ENCODE measurements around the gene VSX2. TPM values are rescaled to one million over a fixed set of nuclear protein-coding genes. Genes with fewer than 3 reads are reported as not detected.
"Not testable (repeated sequence)": the region's sequence is repeated elsewhere in the genome, so short reads cannot be mapped to it uniquely, and the experiment has no call there.

The VSX2 gene
- total RNA-seq, 1 donor from 2014 or later = not detected

DNA sequence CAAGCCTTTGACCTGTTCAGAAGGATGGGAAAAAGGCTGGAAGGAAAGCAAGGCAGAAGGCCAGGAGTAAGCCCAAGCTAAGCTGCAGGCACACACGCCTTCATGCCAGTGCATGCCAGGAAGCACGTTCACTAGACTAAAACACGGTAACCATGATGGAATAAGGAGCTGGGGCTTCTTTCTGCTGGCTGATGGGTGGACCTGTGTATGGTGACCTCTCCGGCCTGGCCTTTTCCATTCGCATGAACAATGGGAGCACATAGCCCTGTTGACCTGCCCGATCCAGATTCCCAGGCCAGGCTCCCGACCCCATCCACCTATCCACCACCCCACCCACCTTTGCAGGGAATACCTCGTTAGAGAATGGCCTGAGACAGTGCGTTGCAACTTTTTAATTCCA lies 22.8 kb downstream of the VSX2 start:
- TF ChIP-seq, protein P1, sequence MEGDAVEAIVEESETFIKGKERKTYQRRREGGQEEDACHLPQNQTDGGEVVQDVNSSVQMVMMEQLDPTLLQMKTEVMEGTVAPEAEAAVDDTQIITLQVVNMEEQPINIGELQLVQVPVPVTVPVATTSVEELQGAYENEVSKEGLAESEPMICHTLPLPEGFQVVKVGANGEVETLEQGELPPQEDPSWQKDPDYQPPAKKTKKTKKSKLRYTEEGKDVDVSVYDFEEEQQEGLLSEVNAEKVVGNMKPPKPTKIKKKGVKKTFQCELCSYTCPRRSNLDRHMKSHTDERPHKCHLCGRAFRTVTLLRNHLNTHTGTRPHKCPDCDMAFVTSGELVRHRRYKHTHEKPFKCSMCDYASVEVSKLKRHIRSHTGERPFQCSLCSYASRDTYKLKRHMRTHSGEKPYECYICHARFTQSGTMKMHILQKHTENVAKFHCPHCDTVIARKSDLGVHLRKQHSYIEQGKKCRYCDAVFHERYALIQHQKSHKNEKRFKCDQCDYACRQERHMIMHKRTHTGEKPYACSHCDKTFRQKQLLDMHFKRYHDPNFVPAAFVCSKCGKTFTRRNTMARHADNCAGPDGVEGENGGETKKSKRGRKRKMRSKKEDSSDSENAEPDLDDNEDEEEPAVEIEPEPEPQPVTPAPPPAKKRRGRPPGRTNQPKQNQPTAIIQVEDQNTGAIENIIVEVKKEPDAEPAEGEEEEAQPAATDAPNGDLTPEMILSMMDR (IDR thresholded peaks at IDR 0.05; ENCODE audit: borderline replicate concordance) = no peak
- H3K27me3 ChIP-seq (ENCODE audit: low read depth) = peaks cover 14% of the 10 kb centered on the region
- no peak for DNase-seq
- no peak overlapping the region for H3K27ac ChIP-seq (replicated peaks)
- intact Hi-C loops (cut with micrococcal nuclease) = no loop called here
- H3K4me1 ChIP-seq = peaks cover 14% of the 10 kb centered on the region
- no peaks in the 10 kb centered on the region for H3K36me3 ChIP-seq
- H3K4me3 ChIP-seq = no peak overlapping the region
- H3K9me3 ChIP-seq (replicated peaks) = no peaks in the 10 kb centered on the region

DNA sequence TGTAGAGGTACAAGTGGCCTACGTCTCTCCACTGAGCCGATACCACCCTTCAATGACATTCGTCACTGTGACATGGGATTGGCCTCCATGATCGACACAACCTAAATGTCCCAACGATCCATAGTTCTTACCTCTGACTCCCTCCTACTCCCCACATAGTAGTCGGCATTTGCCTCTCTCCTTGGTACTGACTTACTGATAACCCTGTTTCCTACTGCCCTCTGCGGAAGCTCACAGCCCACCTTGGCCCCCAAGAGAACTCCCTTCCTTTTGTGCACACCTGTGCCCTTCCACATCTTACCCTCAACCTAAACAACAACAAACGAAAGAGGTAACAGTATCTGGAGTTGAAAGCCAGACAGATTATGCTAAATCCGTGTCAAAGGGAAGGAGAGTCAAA lies 23.9 kb downstream of the VSX2 start:
- intact Hi-C loops (cut with micrococcal nuclease) = no loop called here
- no peak for DNase-seq
- peaks cover 9% of the 10 kb centered on the region for H3K27me3 ChIP-seq (ENCODE audit: low read depth)
- peaks cover 4% of the 10 kb centered on the region for H3K4me1 ChIP-seq
- H3K36me3 ChIP-seq = no peaks in the 10 kb centered on the region
- H3K27ac ChIP-seq (replicated peaks) = no peak overlapping the region
- TF ChIP-seq, protein P1 (IDR thresholded peaks at IDR 0.05; ENCODE audit: borderline replicate concordance) = no peak
- H3K9me3 ChIP-seq (replicated peaks) = no peaks in the 10 kb centered on the region
- H3K4me3 ChIP-seq = no peak overlapping the region

DNA sequence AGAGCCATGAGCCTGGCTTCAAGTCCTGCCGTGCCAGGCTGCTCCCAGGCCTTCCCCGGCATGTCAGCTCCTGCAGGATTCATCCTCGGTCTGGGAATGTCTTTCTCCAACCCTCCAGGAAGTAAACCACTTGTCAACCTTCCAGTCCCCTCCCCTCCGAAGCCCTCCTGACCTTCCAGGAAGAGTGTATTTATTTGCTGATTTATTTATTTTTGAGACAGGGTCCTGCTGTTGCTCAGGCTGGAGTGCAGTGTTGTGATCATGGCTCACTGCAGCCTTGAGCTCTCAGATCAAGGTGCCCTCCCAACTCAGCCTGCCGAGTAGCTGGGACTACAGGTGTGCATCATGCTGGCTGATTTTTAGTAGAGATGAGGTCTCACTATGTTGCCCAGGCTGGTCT lies 24.7 kb downstream of the VSX2 start:
- no peak overlapping the region for H3K4me3 ChIP-seq
- H3K36me3 ChIP-seq = no peaks in the 10 kb centered on the region
- no peak for DNase-seq
- intact Hi-C loops (cut with micrococcal nuclease) = no loop called here
- no peaks in the 10 kb centered on the region for H3K9me3 ChIP-seq (replicated peaks)
- no peak overlapping the region for H3K27ac ChIP-seq (replicated peaks)
- no peaks in the 10 kb centered on the region for H3K4me1 ChIP-seq
- TF ChIP-seq, protein P1 (IDR thresholded peaks at IDR 0.05; ENCODE audit: borderline replicate concordance) = no peak
- peaks cover 2% of the 10 kb centered on the region for H3K27me3 ChIP-seq (ENCODE audit: low read depth)

DNA sequence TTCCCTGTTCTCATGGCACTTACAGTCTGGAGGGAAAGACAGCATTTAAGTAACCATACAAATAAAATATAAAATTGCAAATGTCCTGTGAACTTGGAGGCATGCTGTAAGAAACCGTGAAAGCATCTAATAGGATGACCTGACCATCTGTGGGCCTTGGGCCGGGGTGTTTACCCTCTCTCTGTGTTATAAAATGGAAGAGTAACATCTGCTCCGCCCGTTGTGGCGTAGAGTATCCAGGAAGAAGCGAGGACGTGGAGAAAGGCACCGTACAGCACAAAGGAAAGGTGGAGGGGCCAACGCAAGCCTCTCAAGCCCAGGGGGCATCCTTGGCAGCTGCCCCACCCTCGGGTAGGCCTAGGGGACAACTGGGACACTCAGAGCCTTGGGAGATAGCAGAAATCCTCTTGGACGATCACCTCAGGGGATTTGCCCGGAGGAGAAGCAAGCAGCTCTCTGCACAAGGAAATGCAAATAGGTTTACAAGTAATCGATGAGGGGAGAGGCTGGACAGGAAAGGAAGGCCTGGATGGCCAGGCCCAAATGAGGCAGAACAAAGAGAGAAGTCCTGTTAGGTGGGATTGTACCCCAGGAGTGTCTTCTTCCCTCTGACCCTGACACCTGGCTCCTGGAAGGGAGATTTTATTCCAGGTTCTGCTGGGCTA lies 26.2 kb downstream of the VSX2 start:
- Histone ChIP-seq H3K27me3 (ENCODE audit: low read depth) (peaks cover 5% of the 10 kb centered on the region), H3K27ac (replicated peaks) (no peak overlapping the region), H3K9me3 (replicated peaks) (no peaks in the 10 kb centered on the region), H3K4me3 (no peak overlapping the region), H3K36me3 (no peaks in the 10 kb centered on the region), H3K4me1 (no peaks in the 10 kb centered on the region)
- intact Hi-C loops (cut with micrococcal nuclease) = no loop called here
- no peak for DNase-seq
- TF ChIP-seq, protein P1 (IDR thresholded peaks at IDR 0.05; ENCODE audit: borderline replicate concordance) = no peak

DNA sequence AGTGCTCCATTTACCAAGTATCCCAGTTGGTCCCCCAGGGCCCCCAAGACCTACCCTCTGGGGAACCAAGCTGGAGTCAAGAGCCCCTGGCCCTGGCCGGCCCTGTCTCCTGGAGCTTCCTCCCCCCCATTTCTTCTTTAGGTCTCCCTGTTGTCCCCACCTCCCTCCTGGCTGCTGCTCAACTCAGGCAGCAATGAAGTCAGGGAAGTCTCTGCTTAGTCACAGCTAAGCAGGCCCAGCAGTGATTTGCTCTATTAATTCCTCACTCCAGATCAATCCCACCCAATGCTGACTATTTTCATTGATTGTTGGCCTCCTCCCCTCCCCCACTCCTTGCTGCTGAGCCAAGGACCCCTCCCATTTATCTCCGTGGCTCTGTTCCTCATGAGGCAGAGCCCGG lies 28.3 kb downstream of the VSX2 start:
- TF ChIP-seq, protein P1 (IDR thresholded peaks at IDR 0.05; ENCODE audit: borderline replicate concordance) = no peak
- intact Hi-C loops (cut with micrococcal nuclease) = no loop called here
- H3K4me1 ChIP-seq = no peaks in the 10 kb centered on the region
- H3K27me3 ChIP-seq (ENCODE audit: low read depth) = peaks cover 25% of the 10 kb centered on the region
- no peak for DNase-seq
- H3K27ac ChIP-seq (replicated peaks) = no peak overlapping the region
- H3K9me3 ChIP-seq (replicated peaks) = no peaks in the 10 kb centered on the region
- no peak overlapping the region for H3K4me3 ChIP-seq
- H3K36me3 ChIP-seq = no peaks in the 10 kb centered on the region

DNA sequence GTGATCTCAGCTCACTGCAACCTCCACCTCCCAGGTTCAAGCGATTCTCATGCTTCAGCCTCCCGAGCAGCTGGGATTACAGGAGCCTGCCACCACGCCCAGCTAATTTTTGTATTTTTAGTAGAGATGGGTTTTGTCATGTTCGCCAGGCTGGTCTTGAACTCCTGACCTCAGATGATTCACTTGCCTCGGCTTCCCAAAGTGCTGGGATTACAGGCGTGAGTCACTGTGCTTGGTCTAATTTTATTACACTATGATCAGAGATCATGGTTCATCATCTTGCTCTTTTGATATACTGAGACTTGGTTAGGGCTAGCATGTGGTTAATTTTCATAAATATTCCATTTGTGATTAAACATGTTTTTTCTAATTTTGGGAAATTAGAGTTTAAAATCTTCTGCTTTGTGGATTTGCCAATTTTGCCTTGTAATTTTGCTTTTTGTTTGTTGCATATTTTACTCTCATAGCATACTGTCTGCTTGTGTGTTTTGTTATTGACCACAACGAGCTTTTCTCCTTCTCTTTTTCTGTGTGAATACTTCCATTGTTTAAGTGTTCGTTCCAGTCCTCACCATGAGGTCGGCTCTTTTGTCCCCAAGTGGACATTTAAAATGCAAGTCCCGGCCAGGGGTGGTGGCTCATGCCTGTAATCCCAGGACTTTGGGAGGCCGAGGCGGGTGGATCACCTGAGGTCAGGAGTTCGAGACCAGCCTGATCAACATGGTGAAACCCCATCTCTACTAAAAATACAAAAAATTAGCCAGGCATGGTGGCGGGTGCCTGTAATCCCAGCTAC lies 31.3 kb downstream of the VSX2 start:
- H3K27ac ChIP-seq (replicated peaks); DNase-seq; H3K4me3 ChIP-seq; H3K36me3 ChIP-seq; H3K4me1 ChIP-seq; H3K9me3 ChIP-seq (replicated peaks); intact Hi-C loops (cut with micrococcal nuclease): not testable (repeated sequence)
- peaks cover 28% of the 10 kb centered on the region for H3K27me3 ChIP-seq (ENCODE audit: low read depth)
